Mesodermal cell (in vitro differentiated cells): Measurements from ENCODE around the gene DLG2.

Experiments used
- H3K27ac ChIP-seq: 2 replicates; pipeline ENCODE4 v1.7.0; 2013; ENCODE audit warnings: mild to moderate bottlenecking, low read depth, low read length, moderate library complexity; ENCODE audit not compliant: severe bottlenecking
- H3K36me3 ChIP-seq: 2 replicates; pipeline ENCODE4 v1.7.1; 2013; ENCODE audit warnings: mild to moderate bottlenecking, low read length, moderate library complexity; ENCODE audit not compliant: control insufficient read depth, insufficient read depth
- H3K4me1 ChIP-seq: one replicate; pipeline ENCODE4 v1.7.1; 2013; ENCODE audit warnings: mild to moderate bottlenecking, low read length; ENCODE audit not compliant: insufficient read depth, control insufficient read depth, poor library complexity, severe bottlenecking
- H3K4me3 ChIP-seq: 2 replicates; pipeline ENCODE4 v1.7.0; 2013; ENCODE audit warnings: low read length, control low read depth, mild to moderate bottlenecking; ENCODE audit not compliant: insufficient read depth, poor library complexity, severe bottlenecking; ENCODE audit errors: extremely low read depth
- H3K9me3 ChIP-seq: 2 replicates; pipeline ENCODE4 v1.7.1; 2013; ENCODE audit warnings: mild to moderate bottlenecking, low read length, moderate library complexity; ENCODE audit not compliant: control insufficient read depth
- WGBS, 2 experiments: methylation state at CpG; one replicate each; pipeline ENCODE4 v1.1.5; 2013; ENCODE audit warnings: missing lambda C conversion rate in 2 of 2; ENCODE audit not compliant: insufficient coverage in 2 of 2; 5-methylcytosine and 5-hydroxymethylcytosine counted together

Gene DLG2

DNA sequence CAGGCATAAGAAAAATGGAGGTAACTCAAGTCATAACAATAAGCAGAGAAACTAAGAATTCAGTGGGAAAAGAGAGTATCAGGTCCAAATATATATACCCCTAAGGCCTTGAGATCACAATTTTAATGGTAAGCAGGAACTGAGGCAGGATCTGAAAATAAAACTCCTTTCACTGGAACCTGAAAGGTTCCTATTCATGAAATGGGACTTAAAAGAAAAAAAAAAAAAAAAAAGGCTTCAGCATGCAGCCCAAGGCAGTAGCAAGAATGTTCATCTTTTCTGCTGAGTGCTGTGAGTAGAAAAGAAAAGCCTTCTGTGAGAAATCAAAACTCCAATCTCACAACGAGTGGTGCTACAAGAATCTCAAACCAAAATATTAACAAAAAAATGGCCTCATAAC lies 75.3 kb downstream of the DLG2 start:
- Histone ChIP-seq H3K27ac (no peak overlapping the region), H3K36me3 (no peaks in the 10 kb centered on the region), H3K4me1 (no peaks in the 10 kb centered on the region), H3K9me3 (peaks cover 3% of the 10 kb centered on the region), H3K4me3 (no peak overlapping the region)
- no CpG with 5 or more reads among the region's 1 CpG for WGBS, 2 experiments

DNA sequence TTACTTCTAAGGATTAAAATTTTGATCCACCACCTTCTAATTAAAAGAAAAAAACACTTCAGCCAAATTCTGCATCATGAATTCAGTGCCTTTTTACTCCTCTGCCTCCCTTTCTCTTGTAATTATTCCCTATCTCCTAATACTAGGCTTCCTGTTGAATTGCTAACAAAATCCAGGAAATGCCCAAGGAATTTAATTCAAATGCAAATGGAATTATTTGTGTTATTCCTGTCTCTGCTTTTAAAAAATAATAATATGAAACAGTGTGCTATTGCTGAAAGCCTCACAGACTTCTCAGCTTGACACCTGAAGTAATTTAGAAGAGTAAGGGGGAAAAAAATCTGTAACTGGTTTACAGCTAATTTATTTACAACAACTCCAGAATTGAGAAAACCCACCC lies 85.5 kb downstream of the DLG2 start:
- H3K9me3 ChIP-seq, result peaks cover 6% of the 10 kb centered on the region
- H3K4me1 ChIP-seq, result peaks cover 6% of the 10 kb centered on the region
- H3K4me3 ChIP-seq, result no peak overlapping the region
- H3K27ac ChIP-seq, result no peak overlapping the region
- no peaks in the 10 kb centered on the region for H3K36me3 ChIP-seq

DNA sequence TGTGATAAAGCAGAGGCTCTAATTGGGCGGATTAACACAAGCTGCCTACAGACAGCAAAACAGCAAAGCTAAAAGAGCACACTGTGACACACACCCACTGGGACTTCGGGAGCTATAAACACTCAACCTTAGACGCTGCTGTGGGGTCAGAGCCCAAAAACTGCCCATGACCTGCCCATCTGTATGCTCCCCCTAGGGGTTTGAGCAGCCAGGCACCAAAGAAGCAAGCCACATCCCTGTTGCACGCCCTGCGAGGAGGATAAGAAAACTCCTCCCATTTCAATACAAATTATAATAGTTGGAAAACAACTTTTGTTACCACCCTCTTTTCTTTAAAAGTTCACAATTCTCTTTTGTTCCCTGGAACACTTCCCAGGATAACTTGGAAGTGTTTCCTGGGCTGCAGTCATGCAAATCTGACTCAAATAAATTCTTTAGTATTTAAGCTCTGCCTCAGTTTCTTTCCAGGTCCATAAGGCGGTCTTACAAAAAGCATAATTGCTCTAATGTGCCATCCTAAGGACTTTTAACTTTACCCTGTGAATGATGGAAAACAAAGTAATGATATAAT lies 86.4 kb downstream of the DLG2 start:
- Histone ChIP-seq H3K4me1 (peaks cover 6% of the 10 kb centered on the region), H3K27ac (no peak overlapping the region), H3K9me3 (peaks cover 6% of the 10 kb centered on the region), H3K36me3 (no peaks in the 10 kb centered on the region), H3K4me3 (no peak overlapping the region)
- WGBS, 2 experiments, result 70 to 80% methylated on average over 3 to 5 of the region's 6 CpGs

DNA sequence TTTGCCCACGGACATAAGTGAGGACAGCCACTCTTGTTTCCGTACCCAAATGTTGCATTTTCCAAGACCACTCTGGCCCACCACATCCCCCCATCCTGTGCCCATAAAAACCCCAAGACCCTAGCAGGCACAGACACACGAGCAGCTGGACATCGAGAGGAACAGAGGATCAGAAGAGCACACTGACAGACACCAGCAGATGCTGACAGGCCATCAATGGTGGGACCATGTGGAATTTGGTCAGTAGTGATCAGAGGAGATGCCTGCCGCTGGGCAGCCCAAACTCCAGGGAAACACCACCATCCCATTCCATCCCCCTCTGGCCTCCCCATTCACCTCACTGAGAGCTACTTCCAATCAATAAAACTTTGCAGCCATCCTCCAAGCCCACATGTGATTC lies 87.0 kb downstream of the DLG2 start:
- 75 to 92% methylated on average over 2 to 5 of the region's 5 CpGs for WGBS, 2 experiments
- peaks cover 6% of the 10 kb centered on the region for H3K4me1 ChIP-seq
- H3K36me3 ChIP-seq, result no peaks in the 10 kb centered on the region
- no peak overlapping the region for H3K27ac ChIP-seq
- H3K9me3 ChIP-seq, result peaks cover 6% of the 10 kb centered on the region
- no peak overlapping the region for H3K4me3 ChIP-seq

DNA sequence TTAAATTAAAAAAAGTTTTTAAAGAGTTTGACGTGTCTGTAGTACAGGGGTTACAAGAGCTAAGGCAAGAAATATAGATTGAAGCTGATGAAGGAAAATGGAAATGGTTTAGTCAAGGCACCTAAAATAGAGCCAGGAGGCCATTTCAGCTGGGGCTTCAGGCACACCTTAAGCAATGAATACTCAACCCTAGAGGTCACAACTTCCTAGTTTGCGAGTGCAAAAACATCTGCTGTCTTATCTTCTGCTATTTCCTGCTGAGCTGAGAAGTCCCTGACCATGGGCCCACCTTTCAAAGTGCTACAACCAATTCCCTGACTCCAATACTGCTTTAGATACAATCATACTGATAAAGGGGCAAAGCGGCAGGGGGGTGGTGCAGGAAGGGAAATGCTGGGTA lies 87.4 kb downstream of the DLG2 start:
- Histone ChIP-seq H3K27ac (no peak overlapping the region), H3K36me3 (no peaks in the 10 kb centered on the region), H3K4me1 (peaks cover 6% of the 10 kb centered on the region), H3K4me3 (no peak overlapping the region), H3K9me3 (peaks cover 9% of the 10 kb centered on the region)
- 60 to 68% methylated on average over 1 to 2 of the region's 3 CpGs for WGBS, 2 experiments

DNA sequence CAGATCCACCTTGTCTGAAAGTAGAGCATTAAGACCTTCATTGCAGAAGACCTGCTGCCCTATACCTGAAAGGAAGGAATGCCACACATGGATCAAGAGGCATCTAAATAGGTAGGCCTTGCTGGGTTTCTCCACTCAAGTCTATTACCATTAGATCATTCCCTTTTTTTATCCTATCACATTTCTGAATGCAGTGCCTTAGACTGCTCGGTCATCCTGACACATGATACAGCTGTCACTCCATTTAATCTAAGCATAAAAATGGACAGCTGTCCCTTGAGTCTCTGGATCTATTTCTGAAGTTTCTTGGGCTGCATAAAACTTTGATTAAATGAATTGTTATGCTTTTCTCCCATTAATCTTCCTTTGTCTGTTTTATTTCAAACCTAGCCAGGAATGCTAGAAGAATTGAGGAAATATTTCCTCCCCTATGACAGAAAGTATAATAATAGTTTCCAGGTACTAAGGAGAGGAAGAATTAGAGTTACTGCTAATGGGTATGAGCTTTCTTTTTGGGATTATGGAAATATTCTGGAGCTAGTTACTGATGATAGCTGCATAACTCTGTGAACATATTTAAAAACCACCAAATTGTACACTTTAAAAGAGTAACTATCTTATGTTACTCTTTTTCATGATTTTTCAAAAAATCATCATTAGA lies 88.0 kb downstream of the DLG2 start:
- 88 to 100% methylated on average over 1 of the region's 1 CpG for WGBS, 2 experiments
- no peak overlapping the region for H3K27ac ChIP-seq

DNA sequence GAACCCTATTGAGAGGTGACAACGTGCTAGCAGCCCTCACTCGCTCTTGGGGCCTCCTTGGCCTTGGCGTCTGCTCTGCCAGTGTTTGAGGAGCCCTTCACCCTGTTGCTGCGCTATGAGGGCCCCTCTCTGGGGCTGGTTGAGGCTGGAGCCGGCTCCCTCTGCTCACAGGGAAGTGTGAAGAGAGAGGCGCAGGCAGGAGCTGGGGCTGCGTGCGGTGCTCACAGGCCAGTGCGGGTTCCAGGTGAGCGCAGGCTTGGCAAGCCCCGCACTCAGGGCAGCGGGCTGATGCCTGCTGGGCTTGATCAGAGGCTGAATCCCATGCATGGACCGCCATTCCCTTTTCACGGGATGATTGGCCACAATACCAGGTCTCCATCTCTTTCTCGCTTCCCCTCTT lies 90.7 kb downstream of the DLG2 start:
- no peak overlapping the region for H3K4me3 ChIP-seq
- no peak overlapping the region for H3K27ac ChIP-seq
- peaks cover 11% of the 10 kb centered on the region for H3K9me3 ChIP-seq
- no peaks in the 10 kb centered on the region for H3K36me3 ChIP-seq
- H3K4me1 ChIP-seq, result peaks cover 6% of the 10 kb centered on the region
- 93 to 94% methylated on average over 11 to 15 of the region's 15 CpGs for WGBS, 2 experiments

More for the DNA sequence above, 88.0 kb downstream of the DLG2 start:
- peaks cover 6% of the 10 kb centered on the region for H3K4me1 ChIP-seq
- H3K9me3 ChIP-seq, result peaks cover 11% of the 10 kb centered on the region
- no peak overlapping the region for H3K4me3 ChIP-seq
- no peaks in the 10 kb centered on the region for H3K36me3 ChIP-seq

DNA sequence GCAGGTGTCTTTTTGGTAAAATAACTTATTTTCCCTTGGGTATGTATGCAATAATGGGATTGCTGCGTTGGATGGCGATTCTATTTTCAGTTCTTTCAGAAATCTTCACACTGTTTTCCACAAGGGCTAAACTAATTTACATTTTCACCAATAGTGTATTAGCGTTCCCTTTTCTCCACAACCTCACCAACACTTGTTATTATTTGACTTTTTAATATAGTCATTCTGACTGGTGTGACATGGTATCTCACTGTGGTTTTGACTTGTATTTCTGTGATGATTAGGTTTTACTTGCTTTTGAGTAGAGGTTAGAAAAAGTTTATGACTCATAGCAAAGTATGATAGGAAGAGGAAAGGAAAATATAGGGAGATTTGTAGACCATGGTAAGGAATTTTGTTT lies 92.3 kb downstream of the DLG2 start:
- no peaks in the 10 kb centered on the region for H3K36me3 ChIP-seq
- no peak overlapping the region for H3K27ac ChIP-seq
- peaks cover 3% of the 10 kb centered on the region for H3K4me1 ChIP-seq
- H3K4me3 ChIP-seq, result no peak overlapping the region
- WGBS, 2 experiments, result no CpG with 5 or more reads among the region's 3 CpGs
- H3K9me3 ChIP-seq, result peaks cover 11% of the 10 kb centered on the region

DNA sequence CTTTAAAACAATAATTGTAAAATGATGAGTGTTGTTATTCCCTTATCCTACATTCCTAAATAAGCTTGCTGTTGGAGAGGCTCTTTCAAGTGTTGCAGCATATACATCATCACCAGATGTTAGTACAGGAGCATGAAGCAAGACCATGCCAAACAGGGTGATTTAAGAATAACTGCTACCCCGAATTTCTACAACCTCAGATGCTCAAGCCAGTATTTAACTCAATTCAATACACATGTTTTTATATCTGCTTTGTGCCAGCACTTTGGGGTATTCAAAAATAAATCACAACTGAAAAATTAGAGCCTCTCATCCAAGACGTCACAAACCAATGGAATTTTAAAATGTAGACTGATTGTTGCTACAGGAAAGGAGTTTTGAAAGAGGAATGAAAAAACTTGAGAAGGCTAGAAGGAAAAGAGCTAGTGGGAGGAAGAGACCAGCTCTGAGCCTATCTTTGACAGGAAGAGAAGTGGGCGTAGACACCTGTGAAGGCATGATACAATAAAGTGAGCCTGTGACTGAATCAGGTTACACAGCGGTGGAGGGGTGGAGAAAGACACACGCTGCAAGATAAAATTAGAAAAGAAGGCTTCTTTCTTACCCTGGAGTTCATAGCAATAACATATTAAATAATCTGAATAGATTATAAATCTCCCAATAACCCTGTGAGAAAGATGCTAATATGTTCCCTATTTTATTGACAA lies 95.8 kb downstream of the DLG2 start:
- H3K4me1 ChIP-seq, result no peaks in the 10 kb centered on the region
- H3K36me3 ChIP-seq, result no peaks in the 10 kb centered on the region
- no peak overlapping the region for H3K4me3 ChIP-seq
- H3K9me3 ChIP-seq, result peaks cover 5% of the 10 kb centered on the region
- WGBS, 2 experiments, result 80 to 84% methylated on average over 3 of the region's 5 CpGs
- H3K27ac ChIP-seq, result no peak overlapping the region

DNA sequence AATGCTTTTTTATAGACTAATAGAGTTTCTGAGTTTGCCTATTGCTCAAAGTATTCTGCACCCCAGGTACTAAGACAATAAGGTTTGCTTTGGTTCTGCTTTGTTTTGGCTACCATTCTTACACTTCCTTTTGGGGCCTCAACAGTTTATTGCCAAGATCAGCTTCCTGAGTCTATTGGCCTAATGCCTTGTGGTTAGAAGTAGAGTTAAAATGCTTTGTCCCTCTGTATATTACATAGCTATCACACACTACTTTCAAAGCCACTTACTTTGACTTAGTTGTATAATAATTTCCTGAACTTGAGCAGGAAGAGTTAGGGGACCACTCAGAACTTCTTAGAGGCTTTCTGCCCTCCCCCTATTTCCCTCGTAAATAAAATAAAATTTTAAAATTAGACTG lies 96.5 kb downstream of the DLG2 start:
- Histone ChIP-seq H3K4me1 (peaks cover 1% of the 10 kb centered on the region), H3K36me3 (no peaks in the 10 kb centered on the region), H3K4me3 (no peak overlapping the region), H3K9me3 (peaks cover 5% of the 10 kb centered on the region), H3K27ac (no peak overlapping the region)
- no CpG with 5 or more reads among the region's 1 CpG for WGBS, 2 experiments

DNA sequence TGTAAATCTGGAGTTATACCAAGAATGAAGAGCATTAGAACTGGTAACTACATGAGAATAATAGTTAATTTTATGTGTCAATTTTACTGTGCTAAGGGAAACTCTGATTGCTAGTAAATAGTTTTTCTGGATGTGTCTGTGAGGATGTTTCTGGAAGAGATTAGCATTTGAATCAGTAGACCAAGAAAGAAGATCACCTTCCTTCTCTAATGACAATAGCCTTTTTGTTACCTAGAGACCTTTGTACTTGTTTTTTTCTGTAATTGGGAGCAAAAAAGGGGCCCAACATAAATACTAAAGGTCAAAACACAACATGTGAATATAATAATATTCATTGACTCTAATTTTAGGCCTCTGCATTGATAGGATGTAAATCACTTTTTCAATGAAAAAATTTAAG lies 100.6 kb downstream of the DLG2 start:
- Histone ChIP-seq H3K4me1 (peaks cover 3% of the 10 kb centered on the region), H3K9me3 (peaks cover 24% of the 10 kb centered on the region), H3K36me3 (no peaks in the 10 kb centered on the region), H3K4me3 (no peak overlapping the region), H3K27ac (no peak overlapping the region)
